Neutrophil (primary cell): Measurements from ENCODE around the gene NR5A1.

ENCODE experiments used
- H3K27ac ChIP-seq: fragments of 200-600 bp; sonication (generic); 2 replicates; pipeline ENCODE4 v1.5.1; 2016; ENCODE audit warnings: mild to moderate bottlenecking, moderate library complexity
- H3K27me3 ChIP-seq: fragments of 200-600 bp; sonication (generic); 2 replicates; pipeline ENCODE4 v1.6.0; 2016; ENCODE audit warnings: mild to moderate bottlenecking
- H3K36me3 ChIP-seq: fragments of 200-600 bp; sonication (generic); 2 replicates; pipeline ENCODE4 v1.5.1; 2017
- H3K4me1 ChIP-seq, 2 experiments: fragments of 200-600 bp in 1 of 2; sonication (generic) in 1 of 2; 1 replicate in 1 of 2; 2 replicates in 1 of 2; pipeline versions ENCODE4 v1.5.1 to v1.6.1; 2013 to 2016; ENCODE audit warnings: low read depth in 1 of 2, low read length in 1 of 2, mild to moderate bottlenecking in 1 of 2, moderate library complexity in 1 of 2; ENCODE audit not compliant: control insufficient read depth in 1 of 2, insufficient read depth in 1 of 2
- H3K4me3 ChIP-seq, 2 experiments: fragments of 200-600 bp in 1 of 2; sonication (generic) in 1 of 2; 1 replicate in 1 of 2; 2 replicates in 1 of 2; pipeline ENCODE4 v1.5.1; 2013 to 2016; ENCODE audit warnings: low read depth in 1 of 2, low read length in 1 of 2, mild to moderate bottlenecking in 1 of 2, moderate library complexity in 1 of 2
- H3K9me3 ChIP-seq: fragments of 200-600 bp; sonication (generic); 2 replicates; pipeline ENCODE4 v1.5.1; 2016
- TF ChIP-seq, protein P1 (sequence below): fragments of 200-600 bp; sonication (generic); IDR thresholded peaks from 2 replicates; pipeline ENCODE4 v1.5.1; 2016; ENCODE audit warnings: antibody characterized with exemption

The NR5A1 gene

GRCh38 chr9:124467410-124468060 is 39.7 kb downstream of the NR5A1 start:
- Histone ChIP-seq H3K27me3 (peaks cover 14% of the 10 kb centered on the region), H3K4me3 (no peak overlapping the region), H3K9me3 (no peaks in the 10 kb centered on the region), H3K4me1 (no peaks in the 10 kb centered on the region), H3K36me3 (no peaks in the 10 kb centered on the region), H3K27ac (no peak overlapping the region)
- TF ChIP-seq, protein P1, sequence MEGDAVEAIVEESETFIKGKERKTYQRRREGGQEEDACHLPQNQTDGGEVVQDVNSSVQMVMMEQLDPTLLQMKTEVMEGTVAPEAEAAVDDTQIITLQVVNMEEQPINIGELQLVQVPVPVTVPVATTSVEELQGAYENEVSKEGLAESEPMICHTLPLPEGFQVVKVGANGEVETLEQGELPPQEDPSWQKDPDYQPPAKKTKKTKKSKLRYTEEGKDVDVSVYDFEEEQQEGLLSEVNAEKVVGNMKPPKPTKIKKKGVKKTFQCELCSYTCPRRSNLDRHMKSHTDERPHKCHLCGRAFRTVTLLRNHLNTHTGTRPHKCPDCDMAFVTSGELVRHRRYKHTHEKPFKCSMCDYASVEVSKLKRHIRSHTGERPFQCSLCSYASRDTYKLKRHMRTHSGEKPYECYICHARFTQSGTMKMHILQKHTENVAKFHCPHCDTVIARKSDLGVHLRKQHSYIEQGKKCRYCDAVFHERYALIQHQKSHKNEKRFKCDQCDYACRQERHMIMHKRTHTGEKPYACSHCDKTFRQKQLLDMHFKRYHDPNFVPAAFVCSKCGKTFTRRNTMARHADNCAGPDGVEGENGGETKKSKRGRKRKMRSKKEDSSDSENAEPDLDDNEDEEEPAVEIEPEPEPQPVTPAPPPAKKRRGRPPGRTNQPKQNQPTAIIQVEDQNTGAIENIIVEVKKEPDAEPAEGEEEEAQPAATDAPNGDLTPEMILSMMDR = no peak

- no peak overlapping the region for H3K4me3 ChIP-seq
- TF ChIP-seq, protein P1 = no peak
Measured at GRCh38 chr9:124465736-124466135, 41.5 kb downstream of the NR5A1 start.

DNA sequence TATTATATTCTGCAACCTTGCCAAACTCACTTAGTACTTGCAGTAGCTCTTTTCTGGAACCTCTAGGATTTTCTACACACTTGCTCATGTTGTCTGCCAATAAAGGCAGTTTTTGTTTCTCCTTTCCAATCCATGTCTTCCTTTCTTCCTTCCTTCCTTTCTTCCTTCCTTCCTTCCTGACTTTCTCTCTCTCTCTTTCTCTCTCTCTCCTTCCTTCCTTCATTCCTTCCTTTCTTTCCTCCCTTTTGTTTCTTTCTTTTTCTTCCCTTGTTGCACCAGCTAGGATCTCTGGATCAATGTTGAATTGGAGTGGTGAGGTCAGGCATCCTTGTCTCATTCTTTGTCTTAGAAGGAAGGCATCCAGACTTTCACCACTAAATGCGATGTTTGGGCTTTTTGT is 44.5 kb downstream of the NR5A1 start:
- Histone ChIP-seq H3K36me3 (no peaks in the 10 kb centered on the region), H3K4me3 (no peak overlapping the region), H3K4me1 (no peaks in the 10 kb centered on the region), H3K27ac (no peak overlapping the region), H3K9me3 (no peaks in the 10 kb centered on the region), H3K27me3 (peaks cover 25% of the 10 kb centered on the region)
- TF ChIP-seq, protein P1 = no peak

More at GRCh38 chr9:124465736-124466135, 41.5 kb downstream of the NR5A1 start:
- Histone ChIP-seq H3K4me1 (no peaks in the 10 kb centered on the region), H3K36me3 (no peaks in the 10 kb centered on the region), H3K27me3 (peaks cover 25% of the 10 kb centered on the region), H3K27ac (no peak overlapping the region), H3K9me3 (no peaks in the 10 kb centered on the region)

GRCh38 chr9:124458441-124458840 is 48.8 kb downstream of the NR5A1 start:
- Histone ChIP-seq H3K36me3 (no peaks in the 10 kb centered on the region), H3K27me3 (peaks cover 36% of the 10 kb centered on the region), H3K27ac (no peak overlapping the region), H3K4me3 (no peak overlapping the region), H3K4me1 (peaks cover 0 to 2% of the 10 kb centered on the region in 2 experiments), H3K9me3 (no peaks in the 10 kb centered on the region)
- TF ChIP-seq, protein P1 = no peak

GRCh38 chr9:124457887-124458431 is 49.2 kb downstream of the NR5A1 start:
- Histone ChIP-seq H3K27ac (no peak overlapping the region), H3K9me3 (no peaks in the 10 kb centered on the region), H3K27me3 (peaks cover 36% of the 10 kb centered on the region), H3K4me3 (no peak overlapping the region), H3K36me3 (no peaks in the 10 kb centered on the region), H3K4me1 (peaks cover 0 to 4% of the 10 kb centered on the region in 2 experiments)
- TF ChIP-seq, protein P1 = no peak
